Gastrocnemius medialis (tissue), 4 donors: Measurements from ENCODE around the gene KCTD14.

Experiments used
- CTCF ChIP-seq, 5 experiments: fragments of 450-650 bp in 3 of 5; fragments of 200-600 bp in 2 of 5; sonication (generic) in 2 of 5; IDR thresholded peaks in 4 of 5; conservative IDR thresholded peaks in 1 of 5; 1 replicate in 4 of 5; 2 replicates in 1 of 5; pipeline ENCODE4 v1.5.1; 2016 to 2019; ENCODE audit warnings: antibody characterized with exemption in 5 of 5, mild to moderate bottlenecking in 3 of 5, moderate library complexity in 3 of 5
- POLR2A ChIP-seq, 2 donors: fragments of 450-650 bp; IDR thresholded peaks; one replicate each; pipeline ENCODE4 v1.6.1; 2017; ENCODE audit warnings: antibody characterized with exemption in 2 of 2, mild to moderate bottlenecking in 2 of 2, moderate library complexity in 2 of 2

GRCh38 chr11:78054971-78055370 is 31.9 kb upstream of the KCTD14 start:
- no peak for TF ChIP-seq CTCF (IDR thresholded peaks at IDR 0.05 in 4 of 5, conservative IDR thresholded peaks at IDR 0.05 in 1 of 5)
- no peak for TF ChIP-seq POLR2A (IDR thresholded peaks at IDR 0.05)
